Raji (cell line): ENCODE results near the gene NRF1.

Experiments used
- POLR2A ChIP-seq: IDR thresholded peaks from 2 replicates; pipeline ENCODE4 v1.6.1; 2011; ENCODE audit warnings: low read depth, low read length, control low read depth; ENCODE audit not compliant: insufficient read depth

The NRF1 gene

DNA sequence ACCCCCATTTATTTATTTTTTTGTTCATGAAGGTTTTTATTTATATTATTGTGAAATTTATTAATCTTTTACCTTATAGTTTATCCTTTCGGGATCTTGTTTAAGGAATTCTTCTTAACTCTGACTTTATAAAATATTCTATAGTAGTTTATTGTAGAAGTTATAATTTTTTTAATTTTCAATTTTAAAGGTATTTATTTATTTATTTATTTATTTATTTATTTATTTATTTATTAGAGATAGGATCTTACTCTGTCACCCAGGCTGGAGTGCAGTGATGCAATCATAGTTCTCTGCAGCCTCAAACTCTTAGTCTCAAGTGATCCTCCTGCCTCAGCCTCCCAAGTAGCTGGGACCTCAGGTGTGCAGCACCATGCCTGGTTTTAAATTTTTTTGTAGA, 56.0 kb downstream of the NRF1 start:
- no peak for TF ChIP-seq POLR2A

DNA sequence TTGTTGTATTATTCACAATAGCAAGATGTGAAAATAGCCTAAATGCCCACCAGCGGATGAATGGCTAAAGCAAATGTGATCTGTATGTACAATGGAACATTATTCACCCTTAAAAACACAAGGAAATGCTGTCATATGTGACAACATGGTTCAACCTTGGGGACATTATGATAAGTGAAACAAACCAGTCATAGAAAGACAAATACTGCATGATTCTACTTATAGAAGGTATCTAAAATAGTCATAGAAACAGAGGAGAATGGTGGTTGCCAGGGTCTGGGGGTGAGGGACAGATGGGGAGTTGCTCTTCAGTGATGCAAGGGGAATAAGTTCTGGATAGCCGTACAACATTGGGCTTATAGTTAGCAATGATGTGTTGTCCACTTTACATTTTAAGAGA, 58.4 kb downstream of the NRF1 start:
- TF ChIP-seq POLR2A: no peak

DNA sequence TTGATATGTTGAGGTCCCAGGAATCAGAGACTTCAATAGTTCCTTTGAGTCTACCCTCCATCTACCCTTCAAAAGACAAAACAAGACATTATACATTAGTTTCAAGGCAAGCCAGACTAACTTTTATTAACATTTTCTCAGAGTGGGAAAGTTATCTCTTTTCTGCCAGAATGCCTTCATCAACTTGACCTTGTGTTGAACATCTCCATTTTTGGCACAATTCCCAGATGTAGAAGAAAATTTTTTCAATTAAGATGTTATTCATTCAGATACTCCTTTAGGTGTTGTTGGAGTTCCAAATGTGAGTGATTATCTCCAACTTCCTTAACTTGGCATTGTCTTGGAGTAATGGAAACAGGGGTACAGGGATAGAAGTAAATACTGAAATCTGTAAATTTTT, 59.1 kb downstream of the NRF1 start:
- TF ChIP-seq POLR2A: no peak

- TF ChIP-seq POLR2A: no peak
These were observed 59.7 kb downstream of the NRF1 start for GRCh38 chr7:129671266-129671665.

DNA sequence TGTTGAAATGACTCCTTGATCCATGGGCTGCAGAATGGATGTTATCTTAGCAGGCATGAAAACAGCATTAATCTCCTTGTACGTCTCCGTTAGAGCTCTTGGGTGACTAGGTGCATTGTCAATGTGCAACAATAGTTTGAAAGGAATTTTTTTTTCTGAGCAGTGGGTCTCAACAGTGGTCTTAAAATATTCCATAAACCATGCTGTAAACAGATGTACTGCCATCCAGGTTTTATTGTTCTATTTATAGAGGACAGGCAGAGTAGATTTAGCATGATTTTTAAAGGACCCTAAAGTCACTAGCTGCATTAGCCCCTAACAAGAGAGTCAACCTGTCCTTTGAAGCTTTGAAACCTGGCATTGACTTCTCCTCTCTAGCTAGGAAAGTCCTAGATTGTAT, 64.0 kb downstream of the NRF1 start:
- no peak for TF ChIP-seq POLR2A

- no peak for TF ChIP-seq POLR2A
These were observed 64.7 kb downstream of the NRF1 start for GRCh38 chr7:129676017-129676897.

GRCh38 chr7:129677796-129678195, 66.3 kb downstream of the NRF1 start:
- TF ChIP-seq POLR2A: no peak

DNA sequence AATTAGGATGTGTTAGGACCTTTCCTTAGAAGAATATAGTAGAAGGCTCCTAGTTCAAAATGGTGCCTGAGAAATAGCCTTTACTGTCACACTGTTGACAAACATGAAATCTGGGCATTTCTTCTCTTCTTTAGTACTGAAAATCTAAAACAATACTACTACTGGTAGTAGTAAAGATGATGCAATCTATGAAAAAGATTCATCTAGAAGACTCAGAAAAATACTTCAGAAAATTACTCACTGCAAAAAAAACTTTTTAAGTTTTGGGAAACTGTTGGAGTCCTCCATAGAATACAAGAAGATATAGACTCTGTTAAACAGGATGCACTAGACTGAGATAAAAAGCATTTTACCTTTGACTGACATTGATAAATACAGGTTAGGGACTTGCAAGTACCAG, 67.1 kb downstream of the NRF1 start:
- no peak for TF ChIP-seq POLR2A

- no peak for TF ChIP-seq POLR2A
These were observed 68.9 kb downstream of the NRF1 start for GRCh38 chr7:129680400-129680799.

- TF ChIP-seq POLR2A: no peak
These were observed 73.3 kb downstream of the NRF1 start for GRCh38 chr7:129684777-129685176.

- no peak for TF ChIP-seq POLR2A
These were observed 74.5 kb downstream of the NRF1 start for GRCh38 chr7:129686063-129686462.

GRCh38 chr7:129688503-129689222, 77.1 kb downstream of the NRF1 start:
- TF ChIP-seq POLR2A: no peak

- TF ChIP-seq POLR2A: no peak
These were observed 78.6 kb downstream of the NRF1 start for GRCh38 chr7:129689995-129690581.

GRCh38 chr7:129690701-129691100, 79.2 kb downstream of the NRF1 start:
- TF ChIP-seq POLR2A: no peak

DNA sequence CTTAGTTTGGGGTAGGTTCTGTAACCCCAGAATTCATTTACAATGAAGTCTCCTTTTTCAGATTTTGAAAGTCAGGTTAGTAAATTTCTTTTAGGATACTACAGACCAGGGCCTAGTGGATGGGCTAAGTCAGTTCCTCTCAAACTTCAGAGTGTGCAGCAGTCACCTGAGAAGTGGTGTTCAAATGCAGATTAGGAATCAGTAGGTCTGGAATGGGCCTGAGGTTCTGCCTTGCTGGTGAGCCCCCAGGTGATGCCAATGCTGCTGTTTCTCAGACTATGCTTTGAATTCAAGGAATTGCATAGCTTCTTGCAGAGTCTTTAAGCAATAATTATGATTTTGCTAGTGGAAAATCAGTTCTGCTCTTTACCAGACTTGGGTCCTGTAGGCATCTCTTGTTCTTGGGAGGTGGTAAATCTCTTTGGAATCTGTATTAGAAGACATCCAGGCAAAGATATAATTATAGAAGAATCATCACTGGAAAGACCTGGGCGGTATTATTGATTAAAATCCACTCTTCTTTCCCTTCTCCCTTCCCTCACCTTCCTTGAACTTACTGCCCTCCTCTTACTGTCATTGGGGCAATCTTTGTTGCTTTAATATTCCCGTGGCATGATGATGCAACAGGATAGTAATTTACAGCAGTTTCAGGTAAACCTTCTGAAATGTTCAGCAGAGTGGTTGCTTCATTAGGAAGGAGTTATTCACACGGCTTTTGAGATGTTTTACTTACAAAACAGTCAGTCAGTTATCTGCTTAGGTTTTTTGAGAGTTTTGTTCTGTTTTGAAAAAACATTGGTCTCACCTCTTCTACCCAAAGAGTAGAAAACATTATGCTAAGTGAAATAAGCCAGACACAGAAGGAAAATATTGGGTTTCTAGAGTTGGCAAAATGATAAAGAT, 87.2 kb downstream of the NRF1 start:
- no peak for TF ChIP-seq POLR2A

DNA sequence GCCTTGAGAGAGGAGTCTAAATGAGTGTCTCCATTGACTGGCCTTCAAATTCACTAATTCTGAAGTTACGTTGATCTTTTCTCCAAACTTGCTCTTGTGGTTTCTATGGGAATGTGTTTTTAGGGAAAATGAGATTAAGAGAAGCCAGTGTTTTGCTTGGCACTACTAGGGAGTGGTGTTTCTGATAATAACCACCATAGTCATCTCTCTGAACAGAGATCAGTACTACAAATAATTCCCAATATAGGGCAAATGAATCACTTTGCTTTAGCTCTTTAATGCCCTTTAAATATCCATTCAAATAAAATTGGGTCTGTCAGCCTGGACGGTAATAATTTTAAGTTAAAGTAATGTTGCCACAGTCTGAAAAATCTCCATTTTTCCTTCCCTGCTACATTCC, 90.8 kb downstream of the NRF1 start:
- no peak for TF ChIP-seq POLR2A
